GM12874 (cell line): Measurements from ENCODE around the gene LRP6.

Source experiments
- CTCF ChIP-seq: IDR thresholded peaks from 2 replicates; pipeline ENCODE4 v1.5.1; 2011; ENCODE audit warnings: low read depth, mild to moderate bottlenecking, control low read depth, low read length, moderate library complexity; ENCODE audit not compliant: insufficient read depth

Gene LRP6

DNA sequence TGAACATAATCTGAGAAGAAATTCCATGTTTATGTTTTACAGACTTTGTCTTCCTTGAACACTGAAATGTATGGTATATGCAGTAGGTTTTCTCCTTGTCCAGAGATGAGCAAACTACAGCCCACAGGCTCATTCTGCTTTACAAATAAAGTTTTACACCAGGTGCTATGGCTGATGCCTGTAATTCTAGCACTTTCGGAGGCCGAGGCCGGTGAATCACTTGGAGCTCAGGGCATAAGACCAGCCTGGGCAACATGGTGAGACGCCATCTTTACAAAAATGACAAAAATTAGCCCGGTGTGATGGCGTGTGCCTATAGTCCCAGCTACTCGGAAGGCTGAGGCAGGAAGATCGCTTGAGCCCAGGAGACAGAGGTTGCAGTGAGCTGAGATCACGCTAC lies 64.7 kb downstream of the LRP6 start:
- TF ChIP-seq CTCF = no peak

DNA sequence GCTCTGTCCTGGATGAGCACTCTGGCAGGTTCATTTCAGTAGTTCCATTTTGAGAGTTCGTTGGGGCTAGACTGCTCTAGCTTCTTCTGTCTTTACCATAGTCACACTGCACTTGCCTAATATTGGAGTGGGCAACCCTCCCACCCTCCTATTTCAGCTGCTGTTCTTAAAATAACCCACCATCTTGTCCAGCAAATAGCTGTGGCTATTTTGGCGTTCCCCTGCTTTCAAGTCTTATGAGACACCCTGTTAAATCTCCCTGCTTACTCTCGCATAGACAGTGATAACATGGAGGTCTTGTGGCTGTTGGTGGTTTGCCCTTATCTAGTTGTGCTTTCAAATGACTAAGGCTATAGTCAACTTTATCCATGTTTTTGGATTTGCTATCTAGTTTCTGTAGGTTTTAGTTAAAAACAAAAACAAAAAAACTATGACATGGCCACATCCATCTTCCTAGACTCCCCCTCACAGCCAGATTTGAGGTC lies 65.5 kb downstream of the LRP6 start:
- TF ChIP-seq CTCF = no peak

GRCh38 chr12:12200363-12200762 lies 66.5 kb downstream of the LRP6 start:
- TF ChIP-seq CTCF = no peak

DNA sequence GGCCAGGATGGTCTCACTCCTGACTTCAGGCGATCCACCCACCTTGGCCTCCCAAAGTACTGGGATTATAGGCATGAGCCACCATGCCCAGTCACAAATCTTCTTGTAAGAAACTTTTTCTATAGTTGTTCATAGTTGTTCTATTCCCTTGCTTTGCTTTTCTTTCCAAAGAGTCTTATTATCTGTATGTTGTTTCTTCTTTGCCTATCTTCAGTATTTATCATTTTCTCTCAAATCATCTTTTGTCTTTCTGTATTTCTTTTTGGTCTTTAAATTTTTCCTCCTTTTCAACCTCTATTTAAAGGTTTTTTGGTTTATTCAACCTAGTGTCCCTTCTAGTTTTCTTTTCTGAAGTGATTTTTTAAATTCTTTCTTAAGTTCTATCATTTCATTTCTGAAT lies 68.7 kb downstream of the LRP6 start:
- TF ChIP-seq CTCF = no peak

- TF ChIP-seq CTCF = no peak
These were observed 69.7 kb downstream of the LRP6 start for GRCh38 chr12:12197128-12197527.

DNA sequence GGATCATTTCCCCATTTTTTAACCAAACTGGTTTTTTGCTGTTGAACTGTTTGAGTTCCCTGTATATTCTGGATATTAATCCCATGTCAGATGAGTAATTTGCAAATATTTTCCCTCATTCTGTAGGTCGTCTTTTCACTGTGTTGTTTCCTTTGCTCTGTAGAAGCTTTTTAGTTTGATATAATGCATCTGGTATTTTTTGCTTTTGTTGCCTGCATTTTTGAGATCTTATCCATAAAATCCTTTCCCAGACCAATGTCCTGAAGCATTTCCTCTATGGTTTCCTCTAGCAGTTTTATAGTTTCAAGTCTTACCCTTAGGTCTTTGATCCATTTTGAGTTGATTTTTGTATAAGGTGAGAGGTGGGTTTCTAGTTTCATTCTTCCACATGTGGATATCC lies 71.3 kb downstream of the LRP6 start:
- TF ChIP-seq CTCF = no peak

DNA sequence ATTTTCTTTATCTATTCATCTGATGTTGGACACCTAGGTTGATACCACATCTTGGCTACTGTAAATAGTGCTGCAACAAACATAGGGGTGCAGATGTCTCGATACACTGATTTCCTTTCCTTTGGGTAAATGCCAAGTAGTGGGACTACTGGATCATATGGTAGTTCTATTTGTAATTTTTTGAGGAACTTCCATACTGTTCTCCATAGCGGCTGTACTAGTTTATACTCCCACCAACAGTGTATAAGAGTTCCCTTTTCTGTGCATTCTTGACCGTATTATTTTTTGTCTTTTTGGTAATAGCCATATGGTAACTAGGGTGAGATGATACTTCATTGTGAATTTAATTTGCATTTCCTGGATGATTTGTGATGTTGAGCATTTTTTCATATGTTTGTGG lies 71.8 kb downstream of the LRP6 start:
- TF ChIP-seq CTCF = no peak

DNA sequence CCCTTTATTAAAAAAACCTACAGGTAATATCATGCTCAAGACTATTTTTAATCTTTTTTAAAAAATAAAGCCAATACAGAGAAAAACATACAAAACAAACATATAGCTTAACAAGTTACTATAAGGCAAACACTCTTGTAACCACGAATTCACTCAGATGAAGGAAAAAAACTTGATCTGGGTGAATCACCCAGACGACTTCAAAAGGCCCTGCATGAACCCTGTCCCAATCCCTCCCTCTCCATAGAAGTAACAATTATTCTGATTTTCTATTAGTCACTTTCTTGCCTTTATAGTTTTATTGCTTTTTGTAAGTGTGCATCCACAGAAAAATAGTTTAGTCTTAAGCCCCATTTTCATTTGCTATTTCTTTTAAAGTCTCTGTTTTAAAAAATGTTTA lies 72.6 kb downstream of the LRP6 start:
- no peak for TF ChIP-seq CTCF
